K562 (cell line): ENCODE data around the gene MAST1. TPM values are rescaled to one million over a fixed set of nuclear protein-coding genes. Genes with fewer than 3 reads are reported as not detected.

ENCODE experiments used
- ATAC-seq: fragments of 200-7000 bp; cut with Tn5 transposase; 3 replicates; pipeline ENCODE4 v1.9.1; 2020; ENCODE audit warnings: moderate library complexity
- BruUV-seq: library from RNA; stranded (reverse); fragments of 400-500 nt; replicated peaks from 2 replicates; lab custom pipeline; 2021; lab: Mats Ljungman, UMichigan
- CTCF ChIA-PET: fragments of 300-600 bp; formaldehyde crosslinking; extraction: SDS; loops from one replicate; lab custom pipeline; 2021; ENCODE audit warnings: low intra/inter-chr PET ratio; lab: Yijun Ruan, JAX
- POLR2A ChIA-PET: fragments of 300-600, 350-650 bp; sonication (Branson Sonifier 250); formaldehyde crosslinking; extraction: SDS; loops from one replicate; lab custom pipeline; 2021; ENCODE audit warnings: antibody characterized with exemption, inconsistent platforms; lab: Yijun Ruan, JAX
- DNase-seq, 4 experiments: peaks; one replicate each; pipeline versions ENCODE4 v3.0.0 to v3.0.0-alpha.2; 2011 to 2018; ENCODE audit warnings: low spot score in 3 of 4, mixed read lengths in 3 of 4; ENCODE audit errors: extremely low read depth in 1 of 4
- FAIRE-seq: peaks from 2 replicates; lab custom pipeline; 2011; peaks lifted over from hg19 to GRCh38; lab: Jason Lieb, UNC
- H2AFZ ChIP-seq: 2 replicates; pipeline ENCODE4 v1.6.0; 2011; ENCODE audit warnings: low read depth, low read length, control low read depth, inconsistent platforms
- H3K27ac ChIP-seq: fragments of 200-600 bp; 3 replicates; pipeline ENCODE4 v1.8.0; 2011; ENCODE audit warnings: low read depth, mild to moderate bottlenecking, control low read depth, inconsistent platforms, low read length, moderate library complexity, mixed read lengths; ENCODE audit errors: extremely low read depth
- H3K27me3 ChIP-seq, 2 experiments: fragments of 300-600 bp in 1 of 2; 2 replicates in 1 of 2; 3 replicates in 1 of 2; pipeline versions ENCODE4 v1.6.0 to v1.8.0; 2011; ENCODE audit warnings: inconsistent platforms in 2 of 2, low read length in 2 of 2, mild to moderate bottlenecking in 1 of 2, mixed read lengths in 1 of 2, moderate library complexity in 1 of 2; ENCODE audit not compliant: control insufficient read depth in 2 of 2, insufficient read depth in 2 of 2
- H3K36me3 ChIP-seq: fragments of 300-600 bp; 3 replicates; pipeline ENCODE4 v1.8.0; 2011; ENCODE audit warnings: mild to moderate bottlenecking, low read length, inconsistent platforms; ENCODE audit not compliant: control insufficient read depth, insufficient read depth
- H3K4me1 ChIP-seq, 2 experiments: fragments of 200-600 bp in 1 of 2; replicated peaks in 1 of 2; 2 replicates in 1 of 2; 3 replicates in 1 of 2; pipeline versions ENCODE4 v1.5.1 to v1.8.0; 2011; ENCODE audit warnings: inconsistent platforms in 2 of 2, low read length in 2 of 2, mild to moderate bottlenecking in 1 of 2, mixed read lengths in 1 of 2, moderate library complexity in 1 of 2; ENCODE audit not compliant: control insufficient read depth in 2 of 2, insufficient read depth in 2 of 2
- H3K4me2 ChIP-seq: 2 replicates; pipeline ENCODE4 v1.6.1; 2011; ENCODE audit warnings: low read length, control low read depth, inconsistent platforms, mixed read lengths; ENCODE audit not compliant: insufficient read depth
- H3K4me3 ChIP-seq: fragments of 200-600 bp; sonication (generic), shearing (Covaris generic); 2 replicates; pipeline ENCODE4 v1.5.1; 2016; ENCODE audit warnings: control low read depth, inconsistent platforms
- H3K79me2 ChIP-seq: fragments of 200-600 bp; 3 replicates; pipeline ENCODE4 v1.8.0; 2011; ENCODE audit warnings: low read length, inconsistent platforms; ENCODE audit not compliant: control insufficient read depth, insufficient read depth
- H3K9ac ChIP-seq, 2 experiments: 2 replicates each; pipeline versions ENCODE4 v1.6.0 to v1.6.1; 2011; ENCODE audit warnings: low read depth in 2 of 2, low read length in 2 of 2, control low read depth in 1 of 2, inconsistent platforms in 1 of 2, mild to moderate bottlenecking in 1 of 2, mixed read lengths in 1 of 2; ENCODE audit not compliant: insufficient read depth in 1 of 2
- H3K9me1 ChIP-seq: one replicate; pipeline ENCODE4 v1.6.0; 2011; ENCODE audit warnings: inconsistent platforms, mild to moderate bottlenecking, low read length, moderate library complexity; ENCODE audit not compliant: control insufficient read depth, insufficient read depth
- H3K9me3 ChIP-seq: replicated peaks from 2 replicates; pipeline ENCODE4 v1.5.1; 2011; ENCODE audit warnings: low read depth, low read length, inconsistent platforms; ENCODE audit not compliant: control insufficient read depth, insufficient read depth
- H4K20me1 ChIP-seq: replicated peaks from 2 replicates; pipeline ENCODE4 v1.6.1; 2011; ENCODE audit warnings: low read length, inconsistent platforms, mixed read lengths; ENCODE audit not compliant: control insufficient read depth, insufficient read depth
- CREB1 ChIP-seq, 2 experiments: sonication (generic) in 1 of 2; formaldehyde crosslinking in 1 of 2; IDR thresholded peaks; 2 replicates each; pipeline versions ENCODE4 v1.6.1 to v1.8.0; 2012 to 2022; ENCODE audit warnings: inconsistent platforms in 1 of 2, mild to moderate bottlenecking in 1 of 2, missing genetic modification reagents in 1 of 2, moderate library complexity in 1 of 2
- DDX20 ChIP-seq: fragments of 450-650 bp; IDR thresholded peaks from 2 replicates; pipeline ENCODE4 v1.6.1; 2016; ENCODE audit warnings: missing genetic modification characterization, low read depth, mild to moderate bottlenecking, missing compliant biosample characterization, moderate library complexity
- ESRRA ChIP-seq: fragments of 450-650 bp; IDR thresholded peaks from 2 replicates; pipeline ENCODE4 v1.6.1; 2014; ENCODE audit warnings: low read depth, mild to moderate bottlenecking, moderate library complexity, borderline replicate concordance
- GATAD2B ChIP-seq: fragments of 450-650 bp; IDR thresholded peaks from 2 replicates; pipeline ENCODE4 v1.6.1; 2017; ENCODE audit warnings: mild to moderate bottlenecking, borderline replicate concordance
- HSF4 ChIP-seq: fragments of 250-450 bp; sonication (Bioruptor Pico); IDR thresholded peaks from 2 replicates; pipeline ENCODE4 v2.1.2; 2022; ENCODE audit warnings: mild to moderate bottlenecking, moderate library complexity, borderline replicate concordance
- ILK ChIP-seq: fragments of 450-650 bp; IDR thresholded peaks from 2 replicates; pipeline ENCODE4 v1.6.1; 2016; ENCODE audit warnings: missing genetic modification characterization, low read depth, mild to moderate bottlenecking, missing compliant biosample characterization, moderate library complexity, borderline replicate concordance
- L3MBTL2 ChIP-seq: fragments of 450-650 bp; IDR thresholded peaks from 2 replicates; pipeline ENCODE4 v1.6.1; 2016; ENCODE audit warnings: mild to moderate bottlenecking, moderate library complexity
- MECOM ChIP-seq: fragments of 250-450 bp; sonication (Bioruptor Pico); IDR thresholded peaks from 2 replicates; pipeline ENCODE4 v1.8.0; 2022; ENCODE audit warnings: inconsistent platforms
- NCOA2 ChIP-seq, 2 experiments: fragments of 450-650 bp; IDR thresholded peaks; 2 replicates each; pipeline ENCODE4 v1.6.1; 2018; ENCODE audit warnings: mild to moderate bottlenecking in 2 of 2, moderate library complexity in 1 of 2; ENCODE audit not compliant: partially characterized antibody in 2 of 2
- NFXL1 ChIP-seq: fragments of 450-650 bp; formaldehyde crosslinking; IDR thresholded peaks from 2 replicates; pipeline ENCODE4 v1.4.0; 2021; ENCODE audit warnings: mild to moderate bottlenecking
- NR2C1 ChIP-seq, 2 experiments: fragments of 450-650 bp; IDR thresholded peaks; 2 replicates each; pipeline ENCODE4 v1.6.1; 2017; ENCODE audit warnings: mild to moderate bottlenecking in 2 of 2, antibody characterized with exemption in 1 of 2, inconsistent platforms in 1 of 2, missing compliant biosample characterization in 1 of 2, missing genetic modification characterization in 1 of 2
- NR3C1 ChIP-seq: sonication (generic); formaldehyde crosslinking; IDR thresholded peaks from 2 replicates; pipeline ENCODE4 v1.8.1; 2022; ENCODE audit warnings: missing genetic modification reagents
- PHF21A ChIP-seq: fragments of 450-650 bp; IDR thresholded peaks from 2 replicates; pipeline ENCODE4 v1.6.1; 2017; ENCODE audit warnings: low read depth, borderline replicate concordance
- POLR3G ChIP-seq: IDR thresholded peaks from 2 replicates; pipeline ENCODE4 v1.6.1; 2011; ENCODE audit not compliant: insufficient read length, insufficient replicate concordance; ENCODE audit errors: extremely low read depth
- ZNF146 ChIP-seq: IDR thresholded peaks from one replicate; pipeline ENCODE4 v1.6.1; 2018; ENCODE audit warnings: missing compliant biosample characterization; ENCODE audit not compliant: unreplicated experiment
- WGBS: fragments of 100-300 bp; shearing (Covaris generic); methylation state at CpG from one replicate; pipeline ENCODE4 v1.1.6; 2016; ENCODE audit warnings: low coverage, mixed read lengths; ENCODE audit not compliant: insufficient coverage; ENCODE audit errors: missing lambda C conversion rate; 5-methylcytosine and 5-hydroxymethylcytosine counted together
- in situ Hi-C: fragments of 300-500 bp; cut with MboI; formaldehyde crosslinking; loops from 4 replicates; pipeline ENCODE4 v1.15.0; 2018; ENCODE audit warnings: inconsistent platforms, mixed read lengths
- intact Hi-C: fragments of 100-400 bp; cut with micrococcal nuclease; formaldehyde crosslinking; loops from 2 replicates; pipeline ENCODE4 v1.14.2; 2022
- polyA plus RNA-seq, 8 experiments: library from polyadenylated mRNA; depleted of rRNA in 4 of 8; stranded (reverse) in 5 of 8; unstranded in 3 of 8; fragments of >200 nt; fragmentation: Nextera tagmentation in 2 of 8; fragmentation: Illumina TruSeq in 1 of 8; extraction: Ambion mirVana in 2 of 8; extraction: Trizol in 1 of 8; gene quantifications; 2 replicates each; pipeline versions ENCODE4 v1.2.1 to v1.2.3, GENCODE V29; 2011 to 2014; ENCODE audit warnings: inconsistent platforms in 1 of 8, missing spikeins in 1 of 8
- total RNA-seq, 7 experiments: library from RNA; depleted of rRNA in 6 of 7; stranded (reverse); fragments of >200 nt in 6 of 7; fragmentation: Illumina TruSeq in 2 of 7; extraction: Trizol in 2 of 7; gene quantifications; 2 replicates each; pipeline versions ENCODE4 v1.2.1 to v1.2.3, GENCODE V29; 2011 to 2021; ENCODE audit warnings: low replicate concordance in 1 of 7
- TF ChIP-seq, protein P1 (sequence below): fragments of 250-450 bp; sonication (Bioruptor Pico); IDR thresholded peaks from 2 replicates; pipeline ENCODE4 v1.4.0; 2020; ENCODE audit warnings: mild to moderate bottlenecking, moderate library complexity, borderline replicate concordance
- TF ChIP-seq, protein P2 (sequence below): fragments of 450-650 bp; formaldehyde crosslinking; IDR thresholded peaks from 2 replicates; pipeline ENCODE4 v1.4.0; 2020; ENCODE audit warnings: mild to moderate bottlenecking, moderate library complexity

Gene MAST1
- total and polyA plus RNA-seq, 9 of the 15 experiments (the other 6 are each of a cell fraction or from before 2014, with no cell fraction given): 0.48 to 10.3 (median 3.9) TPM

DNA sequence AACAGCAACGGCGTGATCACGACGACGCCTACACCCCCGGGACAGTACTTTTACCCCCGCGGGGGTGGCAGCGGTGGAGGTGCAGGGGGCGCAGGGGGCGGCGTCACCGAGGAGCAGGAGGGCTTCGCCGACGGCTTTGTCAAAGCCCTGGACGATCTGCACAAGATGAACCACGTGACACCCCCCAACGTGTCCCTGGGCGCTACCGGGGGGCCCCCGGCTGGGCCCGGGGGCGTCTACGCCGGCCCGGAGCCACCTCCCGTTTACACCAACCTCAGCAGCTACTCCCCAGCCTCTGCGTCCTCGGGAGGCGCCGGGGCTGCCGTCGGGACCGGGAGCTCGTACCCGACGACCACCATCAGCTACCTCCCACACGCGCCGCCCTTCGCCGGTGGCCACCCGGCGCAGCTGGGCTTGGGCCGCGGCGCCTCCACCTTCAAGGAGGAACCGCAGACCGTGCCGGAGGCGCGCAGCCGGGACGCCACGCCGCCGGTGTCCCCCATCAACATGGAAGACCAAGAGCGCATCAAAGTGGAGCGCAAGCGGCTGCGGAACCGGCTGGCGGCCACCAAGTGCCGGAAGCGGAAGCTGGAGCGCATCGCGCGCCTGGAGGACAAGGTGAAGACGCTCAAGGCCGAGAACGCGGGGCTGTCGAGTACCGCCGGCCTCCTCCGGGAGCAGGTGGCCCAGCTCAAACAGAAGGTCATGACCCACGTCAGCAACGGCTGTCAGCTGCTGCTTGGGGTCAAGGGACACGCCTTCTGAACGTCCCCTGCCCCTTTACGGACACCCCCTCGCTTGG is 46.1 kb upstream of the MAST1 start:
- FAIRE-seq (peak; percentile 52), DNase-seq (peak; percentile 45 to 87 (median 62)), ATAC-seq (peak; percentile 5)
- H3K9ac ChIP-seq: peak overlapping the region; percentile 89 to 97
- TSS peak; percentile 81 for BruUV-seq
- peaks cover 7% of the 10 kb centered on the region; the same call in 2 of the 3 replicates for H3K36me3 ChIP-seq
- H3K27me3 ChIP-seq: no peaks in the 10 kb centered on the region
- no peaks in the 10 kb centered on the region for H3K9me3 ChIP-seq
- peaks cover 13% of the 10 kb centered on the region; the same call in 1 of the 2 replicates for H4K20me1 ChIP-seq
- ChIA-PET CTCF (interaction anchor here (0.7 kb wide), 1 partner anchor 103 kb away, joined by 3 read pairs; no protein-coding TSS in a partner anchor), POLR2A (interaction anchor here (0.6 to 3.6 kb wide), 35 partner anchors 8 to 1426 kb away, joined by 3 to 44 read pairs (median 4); partner anchors contain the start of genes BEST2, DHPS, DNASE2 and GET3)
- intact Hi-C loops: loop anchor here (10.0 kb wide), 1 partner anchor 227 kb away; no protein-coding TSS in a partner anchor
- H3K9me1 ChIP-seq: no peaks in the 10 kb centered on the region
- peak overlapping the region; percentile 96 for H3K4me2 ChIP-seq
- peaks cover 40 to 76% of the 10 kb centered on the region in 2 experiments for H3K4me1 ChIP-seq
- WGBS: under 1% methylated on average over 49 of the region's 84 CpGs
- 0 out of 2 replicates have a peak overlapping the region, but pooled peaks have one; percentile 14 for H2AFZ ChIP-seq
- peak overlapping the region; percentile 89 for H3K27ac ChIP-seq
- in situ Hi-C loops: no loop called here
- peak overlapping the region; percentile 83 for H3K4me3 ChIP-seq
- H3K79me2 ChIP-seq: peaks cover 36% of the 10 kb centered on the region
- TF ChIP-seq, protein P1, sequence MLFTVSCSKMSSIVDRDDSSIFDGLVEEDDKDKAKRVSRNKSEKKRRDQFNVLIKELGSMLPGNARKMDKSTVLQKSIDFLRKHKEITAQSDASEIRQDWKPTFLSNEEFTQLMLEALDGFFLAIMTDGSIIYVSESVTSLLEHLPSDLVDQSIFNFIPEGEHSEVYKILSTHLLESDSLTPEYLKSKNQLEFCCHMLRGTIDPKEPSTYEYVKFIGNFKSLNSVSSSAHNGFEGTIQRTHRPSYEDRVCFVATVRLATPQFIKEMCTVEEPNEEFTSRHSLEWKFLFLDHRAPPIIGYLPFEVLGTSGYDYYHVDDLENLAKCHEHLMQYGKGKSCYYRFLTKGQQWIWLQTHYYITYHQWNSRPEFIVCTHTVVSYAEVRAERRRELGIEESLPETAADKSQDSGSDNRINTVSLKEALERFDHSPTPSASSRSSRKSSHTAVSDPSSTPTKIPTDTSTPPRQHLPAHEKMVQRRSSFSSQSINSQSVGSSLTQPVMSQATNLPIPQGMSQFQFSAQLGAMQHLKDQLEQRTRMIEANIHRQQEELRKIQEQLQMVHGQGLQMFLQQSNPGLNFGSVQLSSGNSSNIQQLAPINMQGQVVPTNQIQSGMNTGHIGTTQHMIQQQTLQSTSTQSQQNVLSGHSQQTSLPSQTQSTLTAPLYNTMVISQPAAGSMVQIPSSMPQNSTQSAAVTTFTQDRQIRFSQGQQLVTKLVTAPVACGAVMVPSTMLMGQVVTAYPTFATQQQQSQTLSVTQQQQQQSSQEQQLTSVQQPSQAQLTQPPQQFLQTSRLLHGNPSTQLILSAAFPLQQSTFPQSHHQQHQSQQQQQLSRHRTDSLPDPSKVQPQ: no peak
- TF ChIP-seq NR3C1 (CRISPR knock-in tag) (no peak), NCOA2 (IDR thresholded peaks at IDR 0.05; ENCODE audit: partially characterized antibody in 2 of 2) (no peak), DDX20 (tag) (no peak), ILK (no peak), PHF21A (no peak), POLR3G (no peak), NFXL1 (CRISPR knock-in tag) (no peak), HSF4 (CRISPR knock-in tag) (no peak), CREB1 (IDR thresholded peaks at IDR 0.05) (peak; percentile 35; the same call in 1 of the 2 replicates), CREB1 (CRISPR knock-in tag; IDR thresholded peaks at IDR 0.05) (peak; percentile 11; the same call in 1 of the 2 replicates), NR2C1 (IDR thresholded peaks at IDR 0.05) (peak; percentile 92), NR2C1 (tag; IDR thresholded peaks at IDR 0.05) (peak; percentile 94), ZNF146 (CRISPR knock-in tag) (no peak), L3MBTL2 (peak; percentile 94), MECOM (CRISPR knock-in tag) (no peak), GATAD2B (no peak), ESRRA (peak; percentile 86)
- TF ChIP-seq, protein P2, sequence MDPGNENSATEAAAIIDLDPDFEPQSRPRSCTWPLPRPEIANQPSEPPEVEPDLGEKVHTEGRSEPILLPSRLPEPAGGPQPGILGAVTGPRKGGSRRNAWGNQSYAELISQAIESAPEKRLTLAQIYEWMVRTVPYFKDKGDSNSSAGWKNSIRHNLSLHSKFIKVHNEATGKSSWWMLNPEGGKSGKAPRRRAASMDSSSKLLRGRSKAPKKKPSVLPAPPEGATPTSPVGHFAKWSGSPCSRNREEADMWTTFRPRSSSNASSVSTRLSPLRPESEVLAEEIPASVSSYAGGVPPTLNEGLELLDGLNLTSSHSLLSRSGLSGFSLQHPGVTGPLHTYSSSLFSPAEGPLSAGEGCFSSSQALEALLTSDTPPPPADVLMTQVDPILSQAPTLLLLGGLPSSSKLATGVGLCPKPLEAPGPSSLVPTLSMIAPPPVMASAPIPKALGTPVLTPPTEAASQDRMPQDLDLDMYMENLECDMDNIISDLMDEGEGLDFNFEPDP (CRISPR knock-in tag): no peak
